Epithelial cell of proximal tubule (primary cell): ENCODE results near the gene KRTAP2-2. TPM values are rescaled to one million over a fixed set of nuclear protein-coding genes. Genes with fewer than 3 reads are reported as not detected.
"Not testable (repeated sequence)": the region's sequence is repeated elsewhere in the genome, so short reads cannot be mapped to it uniquely, and the experiment has no call there.

Experiments
- DNase-seq: peaks from one replicate; pipeline ENCODE4 v3.0.0-alpha.2; 2011; ENCODE audit warnings: low read depth
- H3K4me3 ChIP-seq: 2 replicates; pipeline ENCODE4 v1.5.1; 2011; ENCODE audit warnings: low read depth, mild to moderate bottlenecking, low read length
- CTCF ChIP-seq: conservative IDR thresholded peaks from 2 replicates; pipeline ENCODE4 v1.5.1; 2012; ENCODE audit warnings: low read depth, mild to moderate bottlenecking, low read length
- total RNA-seq: library from RNA; depleted of rRNA; stranded (reverse); fragments of >200 nt; gene quantifications from 2 replicates; pipeline ENCODE4 v1.2.3, GENCODE V29; 2015

Gene KRTAP2-2
- total RNA-seq, 1 donor from 2014 or later: not detected

GRCh38 chr17:41083427-41083826 lies 28.4 kb upstream of the KRTAP2-2 start:
- DNase-seq, H3K4me3 ChIP-seq: not testable (repeated sequence)

GRCh38 chr17:41082626-41083025 lies 27.6 kb upstream of the KRTAP2-2 start:
- no peak for DNase-seq
- no peak overlapping the region for H3K4me3 ChIP-seq
- TF ChIP-seq CTCF: no peak

- no peak for DNase-seq
- TF ChIP-seq CTCF: no peak
- H3K4me3 ChIP-seq: no peak overlapping the region
Observed at GRCh38 chr17:41076788-41077187, 21.8 kb upstream of the KRTAP2-2 start.

GRCh38 chr17:41073676-41074075 lies 18.6 kb upstream of the KRTAP2-2 start:
- no peak overlapping the region for H3K4me3 ChIP-seq
- DNase-seq: no peak
- TF ChIP-seq CTCF: no peak

GRCh38 chr17:41071606-41072360 lies 16.8 kb upstream of the KRTAP2-2 start:
- no peak for DNase-seq
- H3K4me3 ChIP-seq: no peak overlapping the region
- TF ChIP-seq CTCF: no peak

- TF ChIP-seq CTCF: no peak
- no peak for DNase-seq
- H3K4me3 ChIP-seq: no peak overlapping the region
Observed at GRCh38 chr17:41069031-41069430, 14.0 kb upstream of the KRTAP2-2 start.

- no peak overlapping the region for H3K4me3 ChIP-seq
- no peak for TF ChIP-seq CTCF
- DNase-seq: no peak
Observed at GRCh38 chr17:41067281-41067680, 12.3 kb upstream of the KRTAP2-2 start.
